ENCODE data around the gene FPGT. TPM values are rescaled to one million over a fixed set of nuclear protein-coding genes. Genes with fewer than 3 reads are reported as not detected.
"Not testable (repeated sequence)": the region's sequence is repeated elsewhere in the genome, so short reads cannot be mapped to it uniquely, and the experiment has no call there.

The FPGT gene
- polyA plus RNA-seq, 1 donor from 2014 or later, result 6.4 TPM

GRCh38 chr1:74161497-74161896 lies 36.5 kb upstream of the FPGT start:
- TF ChIP-seq CTCF (IDR thresholded peaks at IDR 0.05; ENCODE audit: poor library complexity, severe bottlenecking), result no peak
- TF ChIP-seq RAD21 (conservative IDR thresholded peaks at IDR 0.05), result no peak
- no peak for TF ChIP-seq MXI1 (conservative IDR thresholded peaks at IDR 0.05; ENCODE audit: poor library complexity, severe bottlenecking)
- TF ChIP-seq REST (IDR thresholded peaks at IDR 0.05; ENCODE audit: borderline replicate concordance), result no peak
- no peak for TF ChIP-seq POLR2AphosphoS5 (IDR thresholded peaks at IDR 0.05)
- no peak for TF ChIP-seq EZH2 (IDR thresholded peaks at IDR 0.05; ENCODE audit: borderline replicate concordance, insufficient read depth, low read length, poor library complexity, severe bottlenecking)
- no peak for TF ChIP-seq SMC3 (conservative IDR thresholded peaks at IDR 0.05; ENCODE audit: poor library complexity)
- TF ChIP-seq TAF1 (IDR thresholded peaks at IDR 0.05; ENCODE audit: low read depth), result no peak
- TF ChIP-seq EP300 (conservative IDR thresholded peaks at IDR 0.05; ENCODE audit: poor library complexity, severe bottlenecking), result no peak

GRCh38 chr1:74162333-74162732 lies 35.7 kb upstream of the FPGT start:
- Histone ChIP-seq H3K4me3 (ENCODE audit: low read length) (no peak overlapping the region), H2AFZ (ENCODE audit: low read depth, low read length) (no peak overlapping the region), H3K4me2 (ENCODE audit: low read length) (no peak overlapping the region), H3F3A (ENCODE audit: insufficient read depth, low read length, poor library complexity, severe bottlenecking) (no peaks in the 10 kb centered on the region), H3K9me2 (ENCODE audit: insufficient read depth, low read length) (no peaks in the 10 kb centered on the region), H3K27ac (ENCODE audit: low read length) (no peak overlapping the region), H3K9ac (ENCODE audit: low read length) (no peak overlapping the region), H3K27me3 (ENCODE audit: insufficient read depth, low read depth, low read length) (no peaks in the 10 kb centered on the region), H3K36me3 (ENCODE audit: insufficient read depth, low read length) (no peaks in the 10 kb centered on the region), H3K9me3 (ENCODE audit: low read length) (no peaks in the 10 kb centered on the region), H3K79me2 (replicated peaks; ENCODE audit: insufficient read depth, low read length) (no peaks in the 10 kb centered on the region), H4K20me1 (ENCODE audit: insufficient read depth) (no peaks in the 10 kb centered on the region)
- no peak for TF ChIP-seq EP300 (conservative IDR thresholded peaks at IDR 0.05; ENCODE audit: poor library complexity, severe bottlenecking)
- TF ChIP-seq CTCF (IDR thresholded peaks at IDR 0.05; ENCODE audit: poor library complexity, severe bottlenecking), result no peak
- no peak for TF ChIP-seq SMC3 (conservative IDR thresholded peaks at IDR 0.05; ENCODE audit: poor library complexity)
- TF ChIP-seq REST (IDR thresholded peaks at IDR 0.05; ENCODE audit: borderline replicate concordance), result no peak
- no peak for TF ChIP-seq POLR2AphosphoS5 (IDR thresholded peaks at IDR 0.05)
- no peak for TF ChIP-seq RAD21 (conservative IDR thresholded peaks at IDR 0.05)
- TF ChIP-seq MXI1 (conservative IDR thresholded peaks at IDR 0.05; ENCODE audit: poor library complexity, severe bottlenecking), result no peak
- no peak for TF ChIP-seq EZH2 (IDR thresholded peaks at IDR 0.05; ENCODE audit: borderline replicate concordance, insufficient read depth, low read length, poor library complexity, severe bottlenecking)

More at GRCh38 chr1:74161497-74161896, 36.5 kb upstream of the FPGT start:
- Histone ChIP-seq H3K27me3 (ENCODE audit: insufficient read depth, low read depth, low read length) (no peaks in the 10 kb centered on the region), H4K20me1 (ENCODE audit: insufficient read depth) (no peaks in the 10 kb centered on the region), H3F3A (ENCODE audit: insufficient read depth, low read length, poor library complexity, severe bottlenecking) (no peaks in the 10 kb centered on the region), H3K9ac (ENCODE audit: low read length) (no peak overlapping the region), H3K4me3 (ENCODE audit: low read length) (no peak overlapping the region), H3K9me3 (ENCODE audit: low read length) (no peaks in the 10 kb centered on the region), H2AFZ (ENCODE audit: low read depth, low read length) (no peak overlapping the region), H3K4me2 (ENCODE audit: low read length) (no peak overlapping the region), H3K79me2 (replicated peaks; ENCODE audit: insufficient read depth, low read length) (no peaks in the 10 kb centered on the region), H3K9me2 (ENCODE audit: insufficient read depth, low read length) (no peaks in the 10 kb centered on the region), H3K36me3 (ENCODE audit: insufficient read depth, low read length) (no peaks in the 10 kb centered on the region), H3K27ac (ENCODE audit: low read length) (no peak overlapping the region)

- not testable (repeated sequence) for H3K9ac ChIP-seq (ENCODE audit: low read length); H2AFZ ChIP-seq (ENCODE audit: low read depth, low read length); H3K4me3 ChIP-seq (ENCODE audit: low read length); H3K79me2 ChIP-seq (replicated peaks; ENCODE audit: insufficient read depth, low read length); H3K27me3 ChIP-seq (ENCODE audit: insufficient read depth, low read depth, low read length); H3K9me3 ChIP-seq (ENCODE audit: low read length); H3K27ac ChIP-seq (ENCODE audit: low read length); H4K20me1 ChIP-seq (ENCODE audit: insufficient read depth); H3K36me3 ChIP-seq (ENCODE audit: insufficient read depth, low read length); H3F3A ChIP-seq (ENCODE audit: insufficient read depth, low read length, poor library complexity, severe bottlenecking); H3K4me2 ChIP-seq (ENCODE audit: low read length); H3K9me2 ChIP-seq (ENCODE audit: insufficient read depth, low read length)
Measured at GRCh38 chr1:74174423-74174822, 23.6 kb upstream of the FPGT start.
